ENCODE data around the gene HMX1.

HMX1 gene

DNA sequence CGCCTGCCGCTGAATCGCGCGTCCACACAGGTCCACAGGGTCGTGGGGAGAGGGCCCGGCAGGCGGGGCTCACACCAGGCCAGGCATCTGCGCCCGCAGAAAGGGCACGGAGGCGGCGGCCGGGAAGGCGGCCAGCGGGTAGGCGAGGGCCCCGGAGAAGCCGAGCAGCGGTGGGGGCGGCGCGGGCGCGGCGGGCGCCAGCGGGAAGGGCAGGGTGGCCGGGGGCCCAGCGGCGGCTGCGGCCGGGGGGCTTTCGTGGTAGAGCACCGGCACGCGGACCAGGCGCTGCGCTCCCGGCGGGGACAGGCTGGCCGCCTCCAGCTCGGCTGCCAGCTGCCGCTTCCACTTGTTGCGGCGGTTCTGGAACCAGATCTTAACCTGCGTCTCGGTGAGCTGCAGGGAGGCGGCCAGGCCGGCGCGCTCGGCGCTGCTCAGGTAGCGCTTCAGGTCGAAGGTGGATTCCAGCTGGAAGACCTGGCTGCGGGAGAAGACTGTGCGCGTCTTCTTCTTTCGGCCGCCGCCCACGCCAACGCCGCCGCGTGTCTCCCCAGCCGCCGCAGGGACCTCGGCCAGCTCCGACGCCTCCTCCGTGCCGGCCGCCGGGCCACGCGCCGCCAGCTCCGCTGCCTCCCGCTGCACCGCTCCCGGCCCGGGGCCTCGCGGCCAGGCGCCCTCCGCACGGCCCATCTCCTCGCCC lies 3.9 kb downstream of the HMX1 start:
- DNase-seq, result no peak

GRCh38 chr4:8866828-8867623 lies 4.6 kb downstream of the HMX1 start:
- no peak for DNase-seq

DNA sequence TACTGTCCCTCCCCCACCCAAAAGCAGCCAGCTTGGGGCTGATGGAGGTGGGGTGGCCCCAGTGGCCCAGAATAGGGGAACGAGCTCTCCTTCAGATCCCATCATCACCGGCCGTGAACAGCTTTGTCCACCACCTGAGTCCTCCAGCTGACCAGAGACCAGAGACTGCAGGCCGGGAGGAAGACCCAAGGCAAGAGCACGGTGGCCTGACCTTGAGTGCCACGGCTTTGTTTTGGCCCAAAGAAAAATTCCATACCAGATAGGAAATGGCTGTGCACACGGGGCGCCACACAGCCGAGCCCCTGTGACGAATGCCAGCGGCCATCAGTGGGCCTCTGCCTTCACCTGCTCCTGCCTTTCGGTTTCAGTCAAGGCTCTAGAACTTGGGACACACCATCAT lies 5.2 kb downstream of the HMX1 start:
- DNase-seq, result no peak

GRCh38 chr4:8865681-8866310 lies 5.8 kb downstream of the HMX1 start:
- DNase-seq, result no peak

- no peak for DNase-seq
These were observed 6.5 kb downstream of the HMX1 start for GRCh38 chr4:8864912-8865680.

DNA sequence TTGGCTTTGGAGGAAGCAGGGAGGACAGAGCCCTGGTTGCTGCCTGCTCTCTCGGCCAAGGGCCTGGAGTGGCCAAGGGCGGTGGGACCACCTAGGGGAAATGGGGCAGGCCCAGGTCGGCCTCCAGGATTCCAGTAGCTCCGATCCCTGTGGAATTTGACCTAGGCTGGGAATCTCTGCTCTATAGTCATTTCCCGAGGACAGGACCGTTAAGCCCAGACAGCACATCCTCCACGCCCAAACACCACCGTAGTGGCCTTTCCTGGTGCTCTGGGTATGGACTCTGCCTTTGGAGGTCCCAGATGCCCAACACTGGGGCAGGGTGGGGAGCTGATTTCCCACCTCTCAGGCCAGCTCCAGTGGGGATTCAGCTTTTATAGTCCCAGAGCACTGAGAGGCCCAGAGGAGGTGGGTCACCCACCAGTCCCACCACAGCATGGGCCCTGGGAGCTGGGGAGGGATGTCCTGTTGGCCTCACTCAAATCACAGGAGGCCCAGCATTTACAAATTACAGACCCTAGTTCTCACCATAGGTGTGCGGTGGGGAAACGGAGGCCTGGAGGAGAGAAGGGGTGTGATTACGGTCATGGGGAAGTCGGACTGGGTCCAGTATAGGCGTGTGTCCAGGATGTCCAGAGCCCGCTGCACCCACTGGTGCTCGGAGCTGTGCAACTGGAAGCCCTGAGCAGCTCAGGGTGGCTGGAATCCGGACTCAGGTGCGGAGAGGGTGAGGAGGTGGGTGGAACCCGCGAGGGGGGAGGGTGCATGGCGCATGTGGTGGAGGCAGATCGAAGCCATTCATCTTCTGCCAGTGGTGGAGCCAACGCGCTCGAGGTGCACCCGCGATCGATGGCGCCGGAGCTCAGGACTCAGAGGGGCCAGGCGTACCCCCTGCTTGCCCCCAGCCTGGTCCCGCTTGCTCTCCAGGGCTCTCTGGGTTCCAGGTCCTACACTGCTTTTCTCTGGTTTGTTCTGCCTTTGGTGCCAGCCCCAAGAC lies 7.7 kb downstream of the HMX1 start:
- no peak for DNase-seq

DNA sequence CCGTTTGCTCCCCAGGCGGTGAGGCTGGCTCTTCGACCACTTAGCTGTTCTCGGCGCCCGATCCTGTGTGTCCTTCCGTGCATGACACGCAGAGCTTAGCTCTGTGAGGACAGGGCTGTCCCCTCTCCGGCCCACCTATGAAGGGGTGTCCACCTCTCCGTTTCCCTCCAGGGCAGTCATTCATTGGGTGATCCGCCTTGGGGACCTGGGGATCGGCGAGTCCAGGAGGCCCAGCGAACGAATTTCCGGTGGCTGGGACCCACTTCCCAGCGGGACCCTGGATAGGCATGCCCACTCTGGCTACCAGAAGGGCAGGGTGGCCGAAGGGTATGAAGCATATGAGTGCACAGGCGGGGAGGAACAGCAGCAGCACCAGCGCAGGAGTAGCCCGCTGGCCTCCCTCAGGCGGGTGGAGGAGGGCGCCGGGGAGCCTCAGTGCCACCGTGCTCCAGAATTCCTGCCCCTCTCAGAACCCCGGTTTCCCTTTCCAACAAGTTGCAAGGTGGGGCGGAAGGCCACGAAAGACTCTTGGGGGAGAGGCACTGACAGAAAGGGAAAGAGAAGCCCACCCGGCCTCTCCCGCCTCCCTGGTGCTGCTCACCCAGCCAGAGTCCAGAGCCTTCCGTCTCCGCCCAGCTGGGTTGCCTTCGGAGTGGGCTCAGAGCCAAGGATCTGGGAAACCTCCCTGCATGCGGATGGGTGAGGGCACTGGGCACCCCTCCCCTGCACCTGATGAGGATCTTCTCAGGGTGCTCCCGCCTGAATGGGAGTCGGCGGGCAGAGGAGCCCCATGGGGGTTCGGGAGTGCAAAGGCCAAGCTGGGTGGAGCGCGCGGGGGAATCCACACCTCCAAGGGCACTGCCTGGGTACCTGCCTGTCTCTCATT lies 8.6 kb downstream of the HMX1 start:
- DNase-seq, result no peak

DNA sequence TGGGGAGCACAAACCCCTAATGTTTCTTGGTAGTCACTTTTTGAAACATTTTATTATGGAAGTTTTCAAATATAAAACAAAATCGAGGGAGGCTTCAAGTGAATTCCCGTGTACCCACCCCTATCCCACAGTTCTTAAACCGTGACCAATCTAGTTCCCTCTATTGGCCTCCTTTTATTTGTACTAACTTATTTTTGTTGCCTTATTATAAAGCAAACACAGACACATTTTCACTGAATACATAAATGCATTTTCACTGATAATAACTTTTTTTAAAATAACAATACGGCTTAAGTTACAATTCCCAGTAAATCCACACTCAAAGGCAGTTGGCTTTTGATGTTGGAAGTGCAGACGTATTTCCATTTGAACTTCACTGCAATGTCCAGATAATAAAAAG lies 9.3 kb downstream of the HMX1 start:
- no peak for DNase-seq

- no peak for DNase-seq
These were observed 9.9 kb downstream of the HMX1 start for GRCh38 chr4:8861576-8862295.

- DNase-seq, result no peak
These were observed 10.6 kb downstream of the HMX1 start for GRCh38 chr4:8860892-8861575.

DNA sequence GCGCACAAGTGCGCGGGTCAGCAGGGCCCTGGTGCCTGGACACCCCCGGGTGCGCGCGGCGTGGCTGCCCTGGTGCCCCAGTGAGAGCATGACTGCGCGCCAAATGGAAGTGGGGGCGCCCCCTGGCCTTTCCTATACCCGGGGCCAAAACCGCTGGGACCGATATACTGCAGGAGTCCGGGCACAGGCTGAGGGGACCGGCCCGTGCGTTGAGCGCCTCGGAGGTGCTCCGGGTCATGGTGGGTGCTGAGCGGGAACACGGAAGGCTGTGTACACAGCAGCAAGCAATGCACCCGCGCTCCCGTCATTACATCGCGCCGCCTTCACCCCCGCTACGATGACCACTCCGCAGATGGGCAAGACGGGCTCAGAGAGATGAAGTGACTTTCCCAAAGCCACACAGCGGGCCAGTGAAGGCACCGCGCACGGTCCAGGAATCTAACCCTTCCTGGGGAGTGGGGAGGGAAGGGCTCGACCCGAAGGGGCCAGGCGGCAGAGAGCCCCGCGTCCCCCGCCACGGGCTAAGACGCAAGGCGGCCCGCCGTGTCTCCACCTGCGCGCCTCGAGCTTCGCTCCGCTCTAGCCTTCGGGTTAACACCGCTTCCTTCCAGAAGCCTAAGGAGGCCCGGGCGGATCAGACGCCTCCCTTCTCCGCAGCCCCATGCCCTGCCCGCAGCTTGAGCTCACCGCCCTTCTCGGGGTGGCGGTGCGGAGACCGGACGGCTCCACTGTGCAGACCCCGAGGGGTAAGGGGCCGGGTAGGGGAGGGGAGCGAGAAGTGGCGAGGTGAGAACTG lies 11.3 kb downstream of the HMX1 start:
- no peak for DNase-seq

- no peak for DNase-seq
These were observed 12.0 kb downstream of the HMX1 start for GRCh38 chr4:8859550-8860095.

- DNase-seq, result no peak
These were observed 12.9 kb downstream of the HMX1 start for GRCh38 chr4:8858701-8859210.

GRCh38 chr4:8857766-8858700 lies 13.6 kb downstream of the HMX1 start:
- no peak for DNase-seq

GRCh38 chr4:8856835-8857621 lies 14.6 kb downstream of the HMX1 start:
- DNase-seq, result no peak

- no peak for DNase-seq
These were observed 15.8 kb downstream of the HMX1 start for GRCh38 chr4:8855818-8856245.

Measured in NCI-H2107 (cell line).